GM06990 (cell line): ENCODE measurements around the gene PDCD7.
"Not testable (repeated sequence)": the region's sequence is repeated elsewhere in the genome, so short reads cannot be mapped to it uniquely, and the experiment has no call there.

Source experiments
- DNase-seq: peaks from one replicate; pipeline ENCODE4 v3.0.0-alpha.2; 2011; ENCODE audit not compliant: insufficient read length; ENCODE audit errors: extremely low read depth
- H3K27me3 ChIP-seq: replicated peaks from 2 replicates; pipeline ENCODE4 v1.6.0; 2011; ENCODE audit warnings: low read length; ENCODE audit not compliant: control insufficient read depth, insufficient read depth
- H3K36me3 ChIP-seq: 2 replicates; pipeline ENCODE4 v1.5.1; 2011; ENCODE audit warnings: low read length; ENCODE audit not compliant: control insufficient read depth, insufficient read depth
- H3K4me3 ChIP-seq: replicated peaks from 2 replicates; pipeline ENCODE4 v1.5.1; 2011; ENCODE audit warnings: low read depth, mild to moderate bottlenecking, control low read depth, low read length
- TF ChIP-seq, protein P1 (sequence below): IDR thresholded peaks from 2 replicates; pipeline ENCODE4 v1.5.1; 2011; ENCODE audit warnings: low read length, control low read depth, mild to moderate bottlenecking, inconsistent platforms; ENCODE audit not compliant: insufficient read depth, poor library complexity, severe bottlenecking

The PDCD7 gene

DNA sequence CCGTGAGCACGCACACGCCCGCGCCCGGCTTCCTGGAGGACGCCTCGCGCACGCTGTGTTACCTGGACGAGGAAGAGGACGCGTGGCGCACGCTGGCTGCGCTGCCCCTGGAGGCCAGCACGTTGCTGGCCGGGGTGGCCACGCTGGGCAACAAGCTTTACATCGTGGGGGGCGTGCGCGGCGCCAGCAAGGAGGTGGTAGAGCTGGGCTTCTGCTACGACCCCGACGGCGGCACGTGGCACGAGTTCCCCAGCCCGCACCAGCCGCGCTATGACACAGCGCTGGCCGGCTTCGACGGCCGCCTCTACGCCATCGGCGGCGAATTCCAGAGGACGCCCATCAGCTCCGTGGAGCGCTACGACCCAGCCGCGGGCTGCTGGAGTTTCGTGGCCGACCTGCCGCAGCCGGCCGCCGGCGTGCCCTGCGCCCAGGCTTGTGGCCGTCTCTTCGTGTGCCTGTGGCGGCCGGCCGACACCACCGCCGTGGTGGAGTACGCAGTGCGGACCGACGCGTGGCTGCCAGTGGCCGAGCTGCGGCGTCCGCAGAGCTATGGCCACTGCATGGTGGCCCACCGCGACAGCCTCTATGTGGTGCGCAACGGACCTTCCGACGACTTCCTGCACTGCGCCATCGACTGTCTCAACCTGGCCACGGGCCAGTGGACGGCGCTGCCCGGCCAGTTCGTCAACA, 56.2 kb downstream of the PDCD7 start:
- H3K27me3 ChIP-seq = no peaks in the 10 kb centered on the region; the same call in 1 of the 2 replicates
- TF ChIP-seq, protein P1, sequence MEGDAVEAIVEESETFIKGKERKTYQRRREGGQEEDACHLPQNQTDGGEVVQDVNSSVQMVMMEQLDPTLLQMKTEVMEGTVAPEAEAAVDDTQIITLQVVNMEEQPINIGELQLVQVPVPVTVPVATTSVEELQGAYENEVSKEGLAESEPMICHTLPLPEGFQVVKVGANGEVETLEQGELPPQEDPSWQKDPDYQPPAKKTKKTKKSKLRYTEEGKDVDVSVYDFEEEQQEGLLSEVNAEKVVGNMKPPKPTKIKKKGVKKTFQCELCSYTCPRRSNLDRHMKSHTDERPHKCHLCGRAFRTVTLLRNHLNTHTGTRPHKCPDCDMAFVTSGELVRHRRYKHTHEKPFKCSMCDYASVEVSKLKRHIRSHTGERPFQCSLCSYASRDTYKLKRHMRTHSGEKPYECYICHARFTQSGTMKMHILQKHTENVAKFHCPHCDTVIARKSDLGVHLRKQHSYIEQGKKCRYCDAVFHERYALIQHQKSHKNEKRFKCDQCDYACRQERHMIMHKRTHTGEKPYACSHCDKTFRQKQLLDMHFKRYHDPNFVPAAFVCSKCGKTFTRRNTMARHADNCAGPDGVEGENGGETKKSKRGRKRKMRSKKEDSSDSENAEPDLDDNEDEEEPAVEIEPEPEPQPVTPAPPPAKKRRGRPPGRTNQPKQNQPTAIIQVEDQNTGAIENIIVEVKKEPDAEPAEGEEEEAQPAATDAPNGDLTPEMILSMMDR = no peak
- H3K36me3 ChIP-seq = no peaks in the 10 kb centered on the region
- no peak overlapping the region for H3K4me3 ChIP-seq
- DNase-seq = no peak

DNA sequence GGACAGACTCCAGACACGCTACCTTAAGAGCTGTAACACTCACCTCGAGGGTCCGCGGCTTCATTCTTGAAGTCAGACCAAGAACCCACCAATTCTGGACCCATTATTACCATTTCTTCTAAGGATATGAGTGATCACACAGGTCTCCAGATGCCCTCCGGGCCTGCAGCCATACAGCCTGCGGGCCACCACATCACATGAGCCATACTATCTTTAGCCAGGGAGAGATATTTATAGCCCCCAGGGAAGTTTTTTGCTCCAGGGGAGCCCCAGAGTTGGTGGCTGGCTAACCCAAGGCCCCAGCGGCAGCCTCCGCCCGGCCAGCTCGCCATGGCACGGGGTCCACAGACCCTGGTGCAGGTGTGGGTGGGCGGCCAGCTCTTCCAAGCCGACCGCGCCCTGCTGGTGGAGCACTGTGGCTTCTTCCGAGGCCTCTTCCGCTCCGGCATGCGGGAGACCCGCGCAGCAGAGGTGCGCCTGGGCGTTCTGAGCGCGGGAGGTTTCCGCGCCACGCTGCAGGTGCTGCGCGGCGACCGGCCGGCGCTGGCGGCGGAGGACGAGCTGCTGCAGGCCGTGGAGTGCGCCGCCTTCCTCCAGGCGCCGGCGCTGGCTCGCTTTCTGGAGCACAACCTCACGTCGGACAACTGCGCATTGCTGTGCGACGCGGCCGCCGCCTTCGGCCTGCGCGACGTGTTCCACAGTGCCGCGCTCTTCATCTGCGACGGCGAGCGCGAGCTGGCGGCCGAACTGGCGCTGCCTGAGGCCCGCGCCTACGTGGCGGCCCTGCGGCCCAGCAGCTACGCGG, 56.9 kb downstream of the PDCD7 start, which contains the start of gene KBTBD13:
TSS of gene KBTBD13 (plus strand) at position 261 of the 805 bp plus-strand sequence. CDS start at position 331, 70 bp downstream.
- Histone ChIP-seq H3K4me3 (no peak within 1 kb of the TSS), H3K36me3 (no peaks in the 10 kb centered on the region), H3K27me3 (no peaks in the 10 kb centered on the region; the same call in 1 of the 2 replicates)
- TF ChIP-seq, protein P1 = no peak
- no peak for DNase-seq

DNA sequence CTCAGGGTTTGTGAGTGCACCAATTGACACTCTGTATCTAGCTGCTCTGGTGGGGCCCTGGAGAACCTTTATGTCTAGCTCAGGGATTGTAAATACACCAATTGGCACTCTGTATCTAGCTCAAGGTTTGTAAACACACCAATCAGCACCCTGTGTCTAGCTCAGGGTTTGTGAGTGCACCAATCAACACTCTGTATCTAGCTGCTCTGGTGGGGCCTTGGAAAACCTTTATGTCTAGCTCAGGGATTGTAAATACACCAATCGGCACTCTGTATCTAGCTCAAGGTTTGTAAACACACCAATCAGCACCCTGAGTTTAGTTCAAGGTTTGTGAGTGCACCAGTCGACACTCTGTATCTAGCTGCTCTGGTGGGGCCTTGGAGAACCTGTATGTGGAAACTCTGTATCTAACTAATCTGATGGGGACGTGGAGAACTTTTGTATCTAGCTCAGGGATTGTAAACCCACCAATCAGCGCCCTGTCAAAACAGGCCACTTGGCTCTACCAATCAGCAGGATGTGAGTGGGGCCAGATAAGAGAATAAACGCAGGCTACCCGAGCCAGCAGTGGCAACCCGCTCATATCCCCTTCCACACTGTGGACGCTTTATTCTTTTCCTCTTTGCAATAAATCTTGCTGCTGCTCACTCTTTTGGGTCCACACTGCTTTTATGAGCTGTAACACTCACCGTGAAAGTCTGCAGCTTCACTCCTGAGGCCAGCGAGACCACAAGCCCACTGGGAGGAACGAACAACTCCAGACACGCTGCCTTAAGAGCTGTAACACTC, 57.8 kb downstream of the PDCD7 start:
- not testable (repeated sequence) for H3K4me3 ChIP-seq, H3K36me3 ChIP-seq, DNase-seq, H3K27me3 ChIP-seq

DNA sequence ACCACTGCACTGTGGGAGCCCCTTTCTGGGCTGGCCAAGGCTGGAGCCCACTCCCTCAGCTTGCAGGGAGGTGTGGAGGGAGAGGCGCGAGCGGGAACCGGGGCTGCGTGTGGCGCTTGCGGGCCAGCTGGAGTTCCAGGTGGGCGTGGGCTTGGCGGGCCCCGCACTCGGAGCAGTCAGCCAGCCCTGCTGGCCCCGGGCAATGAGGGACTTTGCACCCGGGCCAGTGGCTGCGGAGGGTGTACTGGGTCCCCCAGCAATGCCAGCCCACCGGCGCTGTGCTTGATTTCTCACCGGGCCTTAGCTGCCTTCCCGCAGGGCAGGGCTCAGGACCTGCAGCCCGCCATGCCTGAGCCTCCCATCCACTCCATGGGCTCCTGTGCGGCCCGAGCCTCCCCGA, 58.7 kb downstream of the PDCD7 start:
- H3K4me3 ChIP-seq, H3K27me3 ChIP-seq, H3K36me3 ChIP-seq, DNase-seq: not testable (repeated sequence)

DNA sequence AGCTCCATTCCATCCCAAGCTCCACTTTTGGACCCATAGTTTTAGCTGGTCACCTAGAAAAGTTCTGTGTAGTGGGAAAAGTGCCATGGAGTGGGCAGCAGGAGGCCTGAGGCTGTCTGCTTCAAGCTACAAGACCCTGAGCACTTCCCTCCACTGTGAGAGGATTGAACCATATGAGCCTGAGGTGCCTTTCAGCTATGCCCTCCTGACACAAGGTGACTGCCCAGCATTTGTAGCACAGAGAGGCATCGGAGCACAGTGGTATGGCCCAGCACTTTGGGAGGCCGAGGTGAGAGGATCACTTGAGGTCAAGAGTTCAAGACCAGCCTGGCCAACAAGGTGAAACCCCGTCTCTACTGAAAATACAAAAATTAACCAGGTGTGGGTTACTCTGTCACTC, 61.0 kb downstream of the PDCD7 start:
- Histone ChIP-seq H3K36me3 (no peaks in the 10 kb centered on the region), H3K27me3 (no peaks in the 10 kb centered on the region), H3K4me3 (no peak overlapping the region)
- DNase-seq = no peak
- TF ChIP-seq, protein P1 = no peak

DNA sequence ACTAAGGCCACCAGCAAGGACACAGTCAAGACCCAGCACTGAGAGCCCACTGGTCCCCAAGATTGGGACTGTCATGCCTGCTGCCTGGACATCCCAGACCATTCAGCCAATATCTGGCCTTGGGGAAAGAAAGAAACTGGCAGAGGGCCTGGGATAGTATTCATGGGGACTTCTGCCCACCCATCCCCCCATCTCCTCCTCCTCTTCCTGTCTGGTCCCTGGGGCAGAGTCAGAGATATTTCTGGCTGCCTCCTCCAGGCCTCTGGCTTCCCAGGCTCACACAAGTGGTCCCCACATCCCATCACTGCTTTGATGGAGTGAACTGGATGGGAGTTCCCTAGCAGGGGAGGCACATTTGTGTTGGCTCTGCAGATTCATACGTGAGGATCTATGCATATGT, 61.6 kb downstream of the PDCD7 start:
- DNase-seq = no peak
- Histone ChIP-seq H3K4me3 (no peak overlapping the region), H3K36me3 (no peaks in the 10 kb centered on the region), H3K27me3 (peaks cover 1% of the 10 kb centered on the region; the same call in 1 of the 2 replicates)
- TF ChIP-seq, protein P1 = no peak
